Natural killer cell treated with Interleukin-12 subunit alpha and Interleukin-12 subunit beta and Interleukin-15 and Interleukin-18, amount 100 ng/mL, for 72 hours (primary cell): Measurements from ENCODE around the gene FXYD4. TPM values are rescaled to one million over a fixed set of nuclear protein-coding genes. Genes with fewer than 3 reads are reported as not detected.
"Not testable (repeated sequence)": the region's sequence is repeated elsewhere in the genome, so short reads cannot be mapped to it uniquely, and the experiment has no call there.

Experiments
- ATAC-seq, 2 donors: fragments of 150-1000 bp; cut with Tn5 transposase in 1 of 2; sonication (Bioruptor Pico), chemical (Tn5 transposase) in 1 of 2; 2 replicates each; pipeline ENCODE4 v1.10.0; 2021
- DNase-seq: peaks from one replicate; pipeline ENCODE4 v3.0.0; 2022; ENCODE audit warnings: low spot score
- H3K27ac Mint-ChIP-seq, 2 donors: 1 replicate in 1 of 2; 2 replicates in 1 of 2; pipeline ENCODE4 v1.8.0; 2022; ENCODE audit warnings: mixed read lengths in 2 of 2, mild to moderate bottlenecking in 1 of 2, moderate library complexity in 1 of 2
- H3K27me3 Mint-ChIP-seq, 2 donors: 1 replicate in 1 of 2; 2 replicates in 1 of 2; pipeline ENCODE4 v1.8.0; 2022; ENCODE audit warnings: mixed read lengths in 2 of 2
- H3K36me3 Mint-ChIP-seq: one replicate; pipeline ENCODE4 v1.8.0; 2022; ENCODE audit warnings: mixed read lengths
- H3K4me1 Mint-ChIP-seq, 2 donors: 1 replicate in 1 of 2; 2 replicates in 1 of 2; pipeline ENCODE4 v1.8.0; 2022; ENCODE audit warnings: low read depth in 2 of 2, mixed read lengths in 2 of 2, mild to moderate bottlenecking in 1 of 2
- H3K4me3 Mint-ChIP-seq: one replicate; pipeline ENCODE4 v1.8.0; 2022; ENCODE audit warnings: mixed read lengths
- H3K9me3 Mint-ChIP-seq: 2 replicates; pipeline ENCODE4 v1.8.0; 2022; ENCODE audit warnings: mixed read lengths
- total RNA-seq, 2 donors: library from RNA; stranded (reverse); gene quantifications; one replicate each; pipeline ENCODE4 v1.2.3, GENCODE V29; 2022

FXYD4 gene
- total RNA-seq, 2 donors from 2014 or later, result not detected

GRCh38 chr10:43337536-43337935 is 33.9 kb upstream of the FXYD4 start:
- H3K27me3 Mint-ChIP-seq, result peaks cover 24 to 27% of the 10 kb centered on the region in 2 donors
- DNase-seq, result not testable (repeated sequence)

DNA sequence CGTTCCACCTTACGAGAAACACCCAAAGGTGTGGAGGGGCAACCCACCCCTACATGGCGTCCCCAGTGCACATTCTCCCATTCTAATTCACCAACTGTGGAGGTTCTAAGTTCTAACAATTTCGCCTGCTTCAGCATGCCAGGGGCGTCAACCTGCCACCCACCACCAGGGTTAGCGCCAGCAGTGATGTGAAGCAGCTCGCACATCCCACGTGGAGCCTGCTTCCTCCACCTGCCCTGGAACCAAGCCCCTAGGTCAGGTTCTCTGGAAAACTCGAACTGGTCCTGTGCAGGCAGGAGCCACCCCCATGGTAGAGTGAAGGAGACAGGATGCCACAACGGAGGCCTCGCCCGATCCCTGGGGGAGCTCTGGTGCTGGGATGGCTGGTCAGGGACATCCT is 33.3 kb upstream of the FXYD4 start:
- ATAC-seq (no peak), DNase-seq (no peak)
- Mint-ChIP-seq H3K27me3 (peaks cover 24 to 27% of the 10 kb centered on the region in 2 donors), H3K36me3 (no peaks in the 10 kb centered on the region), H3K27ac (no peak overlapping the region), H3K4me3 (no peak overlapping the region), H3K9me3 (no peaks in the 10 kb centered on the region), H3K4me1 (peaks cover 0 to 3% of the 10 kb centered on the region in 2 donors)

More at GRCh38 chr10:43337536-43337935, 33.9 kb upstream of the FXYD4 start:
- not testable (repeated sequence) for H3K4me3 Mint-ChIP-seq, H3K4me1 Mint-ChIP-seq, H3K9me3 Mint-ChIP-seq, H3K36me3 Mint-ChIP-seq, ATAC-seq, H3K27ac Mint-ChIP-seq

GRCh38 chr10:43339136-43339535 is 32.3 kb upstream of the FXYD4 start:
- no peak overlapping the region for H3K4me3 Mint-ChIP-seq
- H3K27ac Mint-ChIP-seq, result no peak overlapping the region
- H3K27me3 Mint-ChIP-seq, result peaks cover 24 to 27% of the 10 kb centered on the region in 2 donors
- no peak for DNase-seq
- no peak for ATAC-seq
- no peaks in the 10 kb centered on the region for H3K36me3 Mint-ChIP-seq
- H3K9me3 Mint-ChIP-seq, result no peaks in the 10 kb centered on the region
- peaks cover 0 to 2% of the 10 kb centered on the region in 2 donors for H3K4me1 Mint-ChIP-seq

DNA sequence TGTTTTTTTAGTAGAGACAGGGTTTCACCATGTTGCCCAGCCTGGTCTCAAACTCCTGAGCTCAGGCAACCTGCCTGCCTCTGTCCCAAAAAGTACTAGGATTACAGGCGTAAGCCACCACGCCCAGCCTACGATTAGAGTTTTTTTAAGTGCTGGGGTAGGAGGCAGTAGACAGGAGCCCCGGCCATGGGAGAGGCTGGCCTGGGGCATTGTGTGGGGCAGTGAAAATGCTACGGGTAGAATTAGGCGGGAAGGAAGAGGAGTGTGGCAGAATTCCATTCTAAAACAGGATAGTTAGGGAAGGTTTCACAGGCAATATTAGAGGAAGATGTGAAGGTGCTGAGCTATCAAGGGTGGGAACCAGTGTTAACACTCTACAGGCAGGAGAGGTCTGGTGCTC is 31.3 kb upstream of the FXYD4 start:
- H3K27me3 Mint-ChIP-seq, result peaks cover 24 to 27% of the 10 kb centered on the region in 2 donors
- H3K27ac Mint-ChIP-seq, result no peak overlapping the region
- H3K4me1 Mint-ChIP-seq, result peaks cover 0 to 2% of the 10 kb centered on the region in 2 donors
- H3K36me3 Mint-ChIP-seq, result no peaks in the 10 kb centered on the region
- no peak overlapping the region for H3K4me3 Mint-ChIP-seq
- DNase-seq (no peak), ATAC-seq (no peak)
- H3K9me3 Mint-ChIP-seq, result no peaks in the 10 kb centered on the region

GRCh38 chr10:43340619-43341018 is 30.8 kb upstream of the FXYD4 start:
- Mint-ChIP-seq H3K9me3 (no peaks in the 10 kb centered on the region), H3K4me1 (peaks cover 0 to 2% of the 10 kb centered on the region in 2 donors), H3K27ac (no peak overlapping the region), H3K36me3 (no peaks in the 10 kb centered on the region), H3K4me3 (no peak overlapping the region), H3K27me3 (peaks cover 24 to 27% of the 10 kb centered on the region in 2 donors)
- ATAC-seq (no peak), DNase-seq (no peak)

- peaks cover 0 to 2% of the 10 kb centered on the region in 2 donors for H3K4me1 Mint-ChIP-seq
- H3K9me3 Mint-ChIP-seq, result no peaks in the 10 kb centered on the region
- H3K27ac Mint-ChIP-seq, result no peak overlapping the region
- H3K36me3 Mint-ChIP-seq, result no peaks in the 10 kb centered on the region
- H3K27me3 Mint-ChIP-seq, result peaks cover 24 to 27% of the 10 kb centered on the region in 2 donors
- DNase-seq (no peak), ATAC-seq (no peak)
- no peak overlapping the region for H3K4me3 Mint-ChIP-seq
Observed at GRCh38 chr10:43341450-43341849, 30.0 kb upstream of the FXYD4 start.

- H3K4me1 Mint-ChIP-seq, result no peaks in the 10 kb centered on the region
- DNase-seq (no peak), ATAC-seq (no peak)
- H3K36me3 Mint-ChIP-seq, result no peaks in the 10 kb centered on the region
- H3K27me3 Mint-ChIP-seq, result peaks cover 21 to 27% of the 10 kb centered on the region in 2 donors
- no peak overlapping the region for H3K27ac Mint-ChIP-seq
- H3K9me3 Mint-ChIP-seq, result no peaks in the 10 kb centered on the region
- no peak overlapping the region for H3K4me3 Mint-ChIP-seq
Observed at GRCh38 chr10:43342279-43343125, 28.9 kb upstream of the FXYD4 start.

DNA sequence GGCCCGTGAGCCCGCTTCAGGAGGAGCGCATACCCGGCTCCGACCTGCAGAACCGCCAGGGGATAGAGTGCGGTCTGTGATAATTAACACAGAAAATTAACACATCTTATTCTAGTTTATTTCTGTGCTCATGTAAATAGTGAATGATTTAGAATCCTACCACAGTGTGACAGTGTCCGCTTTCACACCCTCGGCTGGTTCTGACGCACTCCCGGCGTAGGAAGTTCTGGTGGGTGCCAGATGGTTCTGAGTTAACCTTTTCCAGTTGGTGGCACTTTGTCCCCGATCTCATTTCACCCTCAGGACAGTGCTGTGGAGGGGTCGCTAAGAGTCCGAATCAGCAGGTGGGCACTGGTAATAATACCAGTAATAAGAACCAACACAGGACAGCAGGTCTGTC is 28.3 kb upstream of the FXYD4 start:
- no peak for ATAC-seq
- H3K27ac Mint-ChIP-seq, result no peak overlapping the region
- peaks cover 0 to under 1% of the 10 kb centered on the region in 2 donors for H3K4me1 Mint-ChIP-seq
- H3K36me3 Mint-ChIP-seq, result no peaks in the 10 kb centered on the region
- H3K4me3 Mint-ChIP-seq, result no peak overlapping the region
- H3K9me3 Mint-ChIP-seq, result no peaks in the 10 kb centered on the region
- no peak for DNase-seq
- H3K27me3 Mint-ChIP-seq, result peaks cover 19 to 27% of the 10 kb centered on the region in 2 donors

DNA sequence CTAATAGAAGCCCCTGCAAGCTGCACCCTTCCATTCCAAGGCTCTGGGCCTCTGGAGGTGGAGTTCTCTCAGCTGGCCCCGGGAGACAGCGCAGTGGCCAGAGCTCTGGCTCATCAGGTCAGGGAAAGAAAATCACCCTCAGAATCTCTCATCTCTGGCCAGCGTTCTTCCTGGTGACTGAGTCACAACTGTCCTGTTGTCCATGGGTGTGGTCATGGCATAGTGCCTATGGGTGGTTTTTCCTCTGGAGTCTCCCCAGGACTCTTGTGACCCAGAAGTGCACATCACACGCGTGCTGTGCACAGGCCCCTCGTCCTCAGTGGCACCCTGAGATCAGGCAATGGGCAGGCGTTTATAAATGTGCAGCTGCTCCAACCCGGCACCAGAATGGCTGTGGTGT is 27.4 kb upstream of the FXYD4 start:
- Mint-ChIP-seq H3K4me3 (no peak overlapping the region), H3K36me3 (no peaks in the 10 kb centered on the region), H3K4me1 (peaks cover 5 to 8% of the 10 kb centered on the region in 2 donors), H3K9me3 (no peaks in the 10 kb centered on the region), H3K27ac (no peak overlapping the region), H3K27me3 (peaks cover 18 to 27% of the 10 kb centered on the region in 2 donors)
- DNase-seq, result no peak
- ATAC-seq, result no peak

DNA sequence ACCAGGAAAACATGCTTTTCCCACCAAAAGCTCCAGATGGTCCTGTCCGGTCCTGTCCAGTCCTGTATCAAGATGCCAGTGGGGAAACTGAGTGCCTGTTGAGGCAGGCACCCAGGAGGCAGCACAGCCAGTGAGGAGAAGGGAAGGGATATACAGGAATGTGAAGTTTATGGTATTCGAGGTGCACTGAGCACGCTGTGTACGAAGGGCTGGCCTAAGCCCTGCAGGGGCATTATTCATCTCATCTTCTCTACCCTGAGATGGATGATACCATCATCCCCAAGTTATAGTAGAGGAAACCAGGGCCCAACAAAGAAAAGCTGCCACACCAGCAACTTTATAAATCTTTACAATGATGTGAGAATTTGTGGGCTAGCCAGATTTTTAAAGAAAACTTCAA is 23.4 kb upstream of the FXYD4 start:
- Mint-ChIP-seq H3K4me1 (peaks cover 8% of the 10 kb centered on the region in 2 donors), H3K9me3 (no peaks in the 10 kb centered on the region), H3K27ac (no peak overlapping the region), H3K27me3 (peaks cover 6 to 11% of the 10 kb centered on the region in 2 donors), H3K36me3 (no peaks in the 10 kb centered on the region), H3K4me3 (no peak overlapping the region)
- no peak for DNase-seq
- no peak for ATAC-seq

DNA sequence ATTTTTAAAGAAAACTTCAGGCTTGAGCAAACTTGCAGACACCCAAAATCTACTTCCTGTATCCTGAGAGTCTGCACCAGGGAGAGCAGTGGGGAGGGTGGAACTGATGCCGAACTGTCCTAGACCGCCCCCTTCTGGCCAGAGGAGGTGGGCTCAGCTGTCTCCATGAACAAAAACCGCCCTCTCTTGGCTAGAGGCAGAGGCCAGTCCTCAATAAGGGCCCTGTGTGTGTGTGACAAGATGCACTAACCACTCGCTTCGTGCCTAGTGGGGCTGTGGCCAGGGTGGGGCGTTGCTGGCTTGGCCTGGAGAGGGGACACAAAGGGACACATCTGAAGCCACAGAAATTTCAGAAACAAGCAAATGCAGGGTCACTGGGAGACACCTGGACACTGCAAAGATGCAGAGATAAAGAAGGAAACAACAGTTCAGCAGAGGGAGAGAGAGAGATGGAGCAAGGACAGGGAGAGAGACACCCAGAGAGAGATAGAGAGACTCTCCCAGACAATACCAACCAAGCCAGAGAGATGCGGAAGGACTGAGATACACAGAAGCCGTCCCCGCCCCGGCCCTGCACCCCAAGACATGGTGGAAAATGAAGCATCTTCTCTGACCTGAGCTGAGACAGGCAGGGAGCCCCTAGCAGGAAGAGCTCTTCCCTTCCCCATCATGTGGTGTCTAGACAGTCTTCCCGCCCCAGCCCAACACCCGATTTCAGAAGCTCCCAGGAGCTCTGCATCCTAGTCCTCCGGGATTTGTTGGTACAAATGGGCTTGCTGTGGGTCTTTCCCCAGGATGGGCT is 22.7 kb upstream of the FXYD4 start:
- Mint-ChIP-seq H3K27ac (peak overlapping the region in 1 of 2 donors; percentile 56), H3K36me3 (no peaks in the 10 kb centered on the region), H3K4me3 (no peak overlapping the region), H3K9me3 (no peaks in the 10 kb centered on the region), H3K4me1 (peaks cover 8% of the 10 kb centered on the region in 2 donors), H3K27me3 (peaks cover 6 to 11% of the 10 kb centered on the region in 2 donors)
- ATAC-seq (peak; percentile 97), DNase-seq (peak; percentile 86)

DNA sequence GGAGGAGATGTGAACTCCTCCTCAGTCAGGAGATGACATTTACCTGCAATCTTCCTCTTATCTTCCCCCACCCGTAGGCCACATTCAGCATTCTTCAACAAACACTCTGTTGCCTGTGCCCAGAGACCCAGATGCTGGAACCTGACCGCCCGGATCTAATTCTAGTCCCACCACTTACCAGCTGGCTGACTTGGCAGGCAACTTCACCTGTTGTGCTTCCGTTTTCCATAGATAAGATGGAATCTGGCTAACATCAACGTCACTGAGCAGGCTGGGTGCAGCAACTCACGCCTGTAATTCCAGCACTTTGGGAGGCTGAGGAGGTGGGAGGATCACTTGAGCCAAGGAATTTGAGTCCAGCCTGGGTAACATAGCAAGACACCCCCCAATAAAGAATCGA is 21.3 kb upstream of the FXYD4 start:
- DNase-seq, result no peak
- no peak overlapping the region for H3K27ac Mint-ChIP-seq
- H3K27me3 Mint-ChIP-seq, result peaks cover 6 to 11% of the 10 kb centered on the region in 2 donors
- H3K4me3 Mint-ChIP-seq, result no peak overlapping the region
- ATAC-seq, result no peak
- H3K36me3 Mint-ChIP-seq, result no peaks in the 10 kb centered on the region
- peaks cover 8% of the 10 kb centered on the region in 2 donors for H3K4me1 Mint-ChIP-seq
- H3K9me3 Mint-ChIP-seq, result no peaks in the 10 kb centered on the region

GRCh38 chr10:43350686-43351085 is 20.8 kb upstream of the FXYD4 start:
- Mint-ChIP-seq H3K9me3 (no peaks in the 10 kb centered on the region), H3K36me3 (no peaks in the 10 kb centered on the region), H3K4me3 (no peak overlapping the region), H3K27ac (no peak overlapping the region), H3K27me3 (peaks cover 6 to 11% of the 10 kb centered on the region in 2 donors), H3K4me1 (peaks cover 8% of the 10 kb centered on the region in 2 donors)
- DNase-seq (no peak), ATAC-seq (no peak)

DNA sequence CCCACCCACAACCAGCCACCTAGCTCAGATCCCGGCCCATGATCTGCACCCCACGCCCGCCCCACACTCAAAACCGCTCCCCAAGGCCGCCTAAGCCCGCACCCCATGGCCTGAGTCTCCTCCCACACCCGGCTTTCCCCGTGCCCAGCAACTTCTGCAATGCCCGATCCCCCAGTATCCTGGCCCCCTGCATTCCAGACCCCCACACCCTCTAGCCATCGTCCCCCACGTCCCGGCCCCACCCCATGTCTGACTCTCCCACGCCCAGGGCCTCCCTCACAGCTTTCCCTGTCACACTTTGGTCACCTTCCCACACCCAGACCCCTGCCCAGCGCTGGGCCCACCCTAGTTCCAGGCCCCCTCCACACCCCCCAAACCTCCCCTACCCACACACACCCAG is 20.1 kb upstream of the FXYD4 start:
- H3K4me1 Mint-ChIP-seq, result peaks cover 8% of the 10 kb centered on the region in 2 donors
- no peaks in the 10 kb centered on the region for H3K9me3 Mint-ChIP-seq
- H3K27me3 Mint-ChIP-seq, result peaks cover 6 to 11% of the 10 kb centered on the region in 2 donors
- no peaks in the 10 kb centered on the region for H3K36me3 Mint-ChIP-seq
- no peak overlapping the region for H3K4me3 Mint-ChIP-seq
- no peak for ATAC-seq
- no peak for DNase-seq
- H3K27ac Mint-ChIP-seq, result no peak overlapping the region
